GM23338 (cell line): Measurements from ENCODE around the gene FANCC. TPM values are rescaled to one million over a fixed set of nuclear protein-coding genes. Genes with fewer than 3 reads are reported as not detected.

ENCODE experiments used
- ATAC-seq: fragments of 200-7000 bp; cut with Tn5 transposase; 3 replicates; pipeline ENCODE4 v1.9.1; 2020
- DNase-seq: peaks from one replicate; pipeline ENCODE4 v3.0.0-alpha.2; 2015; ENCODE audit warnings: low spot score
- H2AFZ ChIP-seq: fragments of 200-600 bp; sonication (generic); 2 replicates; pipeline ENCODE4 v1.8.0; 2016; ENCODE audit warnings: antibody characterized with exemption, mild to moderate bottlenecking, moderate library complexity
- H3F3A ChIP-seq: fragments of 200-600 bp; sonication (generic); replicated peaks from 2 replicates; pipeline ENCODE4 v1.8.0; 2017; ENCODE audit warnings: antibody characterized with exemption, mixed run types, low read depth
- H3K27ac ChIP-seq: fragments of 200-600 bp; sonication (generic); 2 replicates; pipeline ENCODE4 v1.6.1; 2016; ENCODE audit warnings: low read depth
- H3K27me3 ChIP-seq: fragments of 200-600 bp; sonication (generic); 2 replicates; pipeline ENCODE4 v1.8.0; 2016; ENCODE audit warnings: mild to moderate bottlenecking, mixed run types, moderate library complexity; ENCODE audit not compliant: insufficient read depth
- H3K36me3 ChIP-seq: fragments of 200-600 bp; sonication (generic); 2 replicates; pipeline ENCODE4 v1.8.0; 2016; ENCODE audit warnings: mild to moderate bottlenecking; ENCODE audit not compliant: insufficient read depth
- H3K4me1 ChIP-seq: fragments of 200-600 bp; sonication (generic); 2 replicates; pipeline ENCODE4 v1.8.0; 2016; ENCODE audit warnings: mild to moderate bottlenecking, moderate library complexity; ENCODE audit not compliant: insufficient read depth
- H3K4me2 ChIP-seq: fragments of 200-600 bp; sonication (generic); 2 replicates; pipeline ENCODE4 v1.7.1; 2017; ENCODE audit warnings: mixed run types
- H3K4me3 ChIP-seq: fragments of 200-600 bp; sonication (generic); 2 replicates; pipeline ENCODE4 v1.6.1; 2016; ENCODE audit warnings: mixed run types
- H3K79me2 ChIP-seq: fragments of 200-600 bp; sonication (generic); replicated peaks from 2 replicates; pipeline ENCODE4 v1.8.0; 2017; ENCODE audit warnings: mild to moderate bottlenecking; ENCODE audit not compliant: insufficient read depth
- H3K9me2 ChIP-seq: fragments of 200-600 bp; sonication (generic); 2 replicates; pipeline ENCODE4 v1.8.0; 2017; ENCODE audit not compliant: insufficient read depth
- H4K20me1 ChIP-seq: fragments of 200-600 bp; sonication (generic); replicated peaks from 2 replicates; pipeline ENCODE4 v1.8.0; 2017; ENCODE audit warnings: mild to moderate bottlenecking; ENCODE audit not compliant: insufficient read depth
- H3K27ac Mint-ChIP-seq: 2 replicates; pipeline ENCODE4 v1.8.0; 2020; ENCODE audit warnings: inconsistent platforms, mild to moderate bottlenecking, moderate library complexity, mixed read lengths
- H3K27me3 Mint-ChIP-seq: 3 replicates; pipeline ENCODE4 v1.8.0; 2022; ENCODE audit warnings: low read depth, mild to moderate bottlenecking, moderate library complexity, mixed read lengths, inconsistent platforms; ENCODE audit not compliant: insufficient read depth, poor library complexity
- H3K36me3 Mint-ChIP-seq: 3 replicates; pipeline ENCODE4 v1.8.0; 2021; ENCODE audit warnings: low read depth, mild to moderate bottlenecking, inconsistent platforms, moderate library complexity, mixed read lengths
- H3K4me1 Mint-ChIP-seq: 3 replicates; pipeline ENCODE4 v1.8.0; 2020; ENCODE audit warnings: mild to moderate bottlenecking, inconsistent platforms, mixed read lengths
- H3K4me3 Mint-ChIP-seq: 3 replicates; pipeline ENCODE4 v1.8.0; 2021; ENCODE audit warnings: moderate library complexity, mild to moderate bottlenecking, inconsistent platforms, mixed read lengths
- H3K9me3 Mint-ChIP-seq: 3 replicates; pipeline ENCODE4 v1.8.0; 2020; ENCODE audit warnings: moderate library complexity, mild to moderate bottlenecking, inconsistent platforms, mixed read lengths
- EZH2phosphoT487 ChIP-seq: fragments of 200-600 bp; sonication (generic); IDR thresholded peaks from one replicate; pipeline ENCODE4 v1.8.1; 2018; ENCODE audit warnings: antibody characterized with exemption; ENCODE audit not compliant: unreplicated experiment
- NANOG ChIP-seq: IDR thresholded peaks from 2 replicates; pipeline ENCODE4 v1.6.1; 2016; ENCODE audit warnings: antibody characterized with exemption, borderline replicate concordance
- POLR2AphosphoS5 ChIP-seq: IDR thresholded peaks from 2 replicates; pipeline ENCODE4 v1.6.1; 2016; ENCODE audit warnings: antibody characterized with exemption, low read depth
- STAT1 ChIP-seq: IDR thresholded peaks from one replicate; pipeline ENCODE4 v1.6.1; 2016; ENCODE audit warnings: antibody characterized with exemption; ENCODE audit not compliant: unreplicated experiment
- ZNF114 ChIP-seq: fragments of 250-450 bp; sonication (Bioruptor Pico); IDR thresholded peaks from 2 replicates; pipeline ENCODE4 v1.5.0; 2020; ENCODE audit warnings: mild to moderate bottlenecking, moderate library complexity
- polyA plus RNA-seq: library from polyadenylated mRNA; unstranded; fragments of >200 nt; fragmentation: Nextera tagmentation; extraction: Ambion mirVana; gene quantifications from 2 replicates; pipeline ENCODE4 v1.2.1, GENCODE V29; 2016
- total RNA-seq: library from RNA; depleted of rRNA; stranded (reverse); fragments of >200 nt; shearing (Covaris generic); gene quantifications from 2 replicates; pipeline ENCODE4 v1.2.3, GENCODE V29; 2014
- TF ChIP-seq, protein P1 (sequence below): fragments of 250-450 bp; sonication (Bioruptor Pico); IDR thresholded peaks from 2 replicates; pipeline ENCODE4 v1.5.0; 2020; ENCODE audit warnings: mild to moderate bottlenecking, moderate library complexity
- TF ChIP-seq, protein P2 (sequence below): IDR thresholded peaks from one replicate; pipeline ENCODE4 v1.6.1; 2018; ENCODE audit warnings: antibody characterized with exemption; ENCODE audit not compliant: unreplicated experiment
- TF ChIP-seq, protein P3 (sequence below), 2 experiments: fragments of 200-600 bp in 1 of 2; sonication (generic) in 1 of 2; conservative IDR thresholded peaks; 2 replicates each; pipeline versions ENCODE4 v1.5.1 to v1.6.1; 2016 to 2017; ENCODE audit warnings: antibody characterized with exemption in 2 of 2, low read depth in 2 of 2, mild to moderate bottlenecking in 2 of 2, moderate library complexity in 1 of 2

Gene FANCC
- total and polyA plus RNA-seq, 2 experiments from 2014 or later, result 7.8 to 18.1 TPM

DNA sequence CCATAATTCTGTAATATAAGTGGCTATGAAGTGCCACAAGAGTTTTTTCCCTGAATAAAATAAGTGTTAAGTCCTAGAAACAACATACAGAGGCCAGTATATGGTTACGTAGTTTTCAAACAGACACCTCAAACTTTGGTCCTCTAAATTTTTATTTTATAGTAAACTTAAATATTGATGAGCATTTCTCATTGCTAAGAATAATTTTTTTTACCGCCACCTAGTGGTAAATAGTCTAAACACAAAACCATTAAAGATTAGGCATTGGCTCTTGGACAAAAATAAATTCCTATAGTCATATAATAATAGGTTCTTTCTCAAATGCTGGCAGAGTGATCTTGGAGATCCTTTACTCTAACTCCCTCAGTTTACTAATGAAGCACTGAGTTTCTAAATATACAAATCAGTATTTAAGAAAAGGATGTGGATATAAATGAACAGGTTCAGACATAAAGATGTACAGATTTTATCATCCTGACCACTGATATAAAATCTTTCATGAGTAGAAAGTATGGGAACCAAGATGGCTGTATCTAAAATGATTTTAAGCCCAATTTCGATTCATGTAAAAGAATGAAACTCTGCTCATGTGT, 136.2 kb downstream of the FANCC start:
- H3F3A ChIP-seq, result no peaks in the 10 kb centered on the region
- H3K27me3 Mint-ChIP-seq, result peaks cover 7% of the 10 kb centered on the region
- H3K4me1 ChIP-seq, result peaks cover 6% of the 10 kb centered on the region; the same call in 1 of the 2 replicates
- H3K9me2 ChIP-seq, result no peaks in the 10 kb centered on the region
- H3K4me3 ChIP-seq, result no peak overlapping the region
- H3K4me1 Mint-ChIP-seq, result peaks cover 22% of the 10 kb centered on the region
- ATAC-seq, result no peak
- H3K4me2 ChIP-seq, result no peak overlapping the region
- H3K27me3 ChIP-seq, result no peaks in the 10 kb centered on the region
- H3K36me3 ChIP-seq, result no peaks in the 10 kb centered on the region
- H3K36me3 Mint-ChIP-seq, result peaks cover 4% of the 10 kb centered on the region; the same call in 2 of the 3 replicates
- H3K79me2 ChIP-seq, result no peaks in the 10 kb centered on the region
- peak; percentile 28 for DNase-seq
- H3K27ac ChIP-seq, result no peak overlapping the region
- no peak overlapping the region for H3K4me3 Mint-ChIP-seq
- no peak for TF ChIP-seq POLR2AphosphoS5
- TF ChIP-seq, protein P1, sequence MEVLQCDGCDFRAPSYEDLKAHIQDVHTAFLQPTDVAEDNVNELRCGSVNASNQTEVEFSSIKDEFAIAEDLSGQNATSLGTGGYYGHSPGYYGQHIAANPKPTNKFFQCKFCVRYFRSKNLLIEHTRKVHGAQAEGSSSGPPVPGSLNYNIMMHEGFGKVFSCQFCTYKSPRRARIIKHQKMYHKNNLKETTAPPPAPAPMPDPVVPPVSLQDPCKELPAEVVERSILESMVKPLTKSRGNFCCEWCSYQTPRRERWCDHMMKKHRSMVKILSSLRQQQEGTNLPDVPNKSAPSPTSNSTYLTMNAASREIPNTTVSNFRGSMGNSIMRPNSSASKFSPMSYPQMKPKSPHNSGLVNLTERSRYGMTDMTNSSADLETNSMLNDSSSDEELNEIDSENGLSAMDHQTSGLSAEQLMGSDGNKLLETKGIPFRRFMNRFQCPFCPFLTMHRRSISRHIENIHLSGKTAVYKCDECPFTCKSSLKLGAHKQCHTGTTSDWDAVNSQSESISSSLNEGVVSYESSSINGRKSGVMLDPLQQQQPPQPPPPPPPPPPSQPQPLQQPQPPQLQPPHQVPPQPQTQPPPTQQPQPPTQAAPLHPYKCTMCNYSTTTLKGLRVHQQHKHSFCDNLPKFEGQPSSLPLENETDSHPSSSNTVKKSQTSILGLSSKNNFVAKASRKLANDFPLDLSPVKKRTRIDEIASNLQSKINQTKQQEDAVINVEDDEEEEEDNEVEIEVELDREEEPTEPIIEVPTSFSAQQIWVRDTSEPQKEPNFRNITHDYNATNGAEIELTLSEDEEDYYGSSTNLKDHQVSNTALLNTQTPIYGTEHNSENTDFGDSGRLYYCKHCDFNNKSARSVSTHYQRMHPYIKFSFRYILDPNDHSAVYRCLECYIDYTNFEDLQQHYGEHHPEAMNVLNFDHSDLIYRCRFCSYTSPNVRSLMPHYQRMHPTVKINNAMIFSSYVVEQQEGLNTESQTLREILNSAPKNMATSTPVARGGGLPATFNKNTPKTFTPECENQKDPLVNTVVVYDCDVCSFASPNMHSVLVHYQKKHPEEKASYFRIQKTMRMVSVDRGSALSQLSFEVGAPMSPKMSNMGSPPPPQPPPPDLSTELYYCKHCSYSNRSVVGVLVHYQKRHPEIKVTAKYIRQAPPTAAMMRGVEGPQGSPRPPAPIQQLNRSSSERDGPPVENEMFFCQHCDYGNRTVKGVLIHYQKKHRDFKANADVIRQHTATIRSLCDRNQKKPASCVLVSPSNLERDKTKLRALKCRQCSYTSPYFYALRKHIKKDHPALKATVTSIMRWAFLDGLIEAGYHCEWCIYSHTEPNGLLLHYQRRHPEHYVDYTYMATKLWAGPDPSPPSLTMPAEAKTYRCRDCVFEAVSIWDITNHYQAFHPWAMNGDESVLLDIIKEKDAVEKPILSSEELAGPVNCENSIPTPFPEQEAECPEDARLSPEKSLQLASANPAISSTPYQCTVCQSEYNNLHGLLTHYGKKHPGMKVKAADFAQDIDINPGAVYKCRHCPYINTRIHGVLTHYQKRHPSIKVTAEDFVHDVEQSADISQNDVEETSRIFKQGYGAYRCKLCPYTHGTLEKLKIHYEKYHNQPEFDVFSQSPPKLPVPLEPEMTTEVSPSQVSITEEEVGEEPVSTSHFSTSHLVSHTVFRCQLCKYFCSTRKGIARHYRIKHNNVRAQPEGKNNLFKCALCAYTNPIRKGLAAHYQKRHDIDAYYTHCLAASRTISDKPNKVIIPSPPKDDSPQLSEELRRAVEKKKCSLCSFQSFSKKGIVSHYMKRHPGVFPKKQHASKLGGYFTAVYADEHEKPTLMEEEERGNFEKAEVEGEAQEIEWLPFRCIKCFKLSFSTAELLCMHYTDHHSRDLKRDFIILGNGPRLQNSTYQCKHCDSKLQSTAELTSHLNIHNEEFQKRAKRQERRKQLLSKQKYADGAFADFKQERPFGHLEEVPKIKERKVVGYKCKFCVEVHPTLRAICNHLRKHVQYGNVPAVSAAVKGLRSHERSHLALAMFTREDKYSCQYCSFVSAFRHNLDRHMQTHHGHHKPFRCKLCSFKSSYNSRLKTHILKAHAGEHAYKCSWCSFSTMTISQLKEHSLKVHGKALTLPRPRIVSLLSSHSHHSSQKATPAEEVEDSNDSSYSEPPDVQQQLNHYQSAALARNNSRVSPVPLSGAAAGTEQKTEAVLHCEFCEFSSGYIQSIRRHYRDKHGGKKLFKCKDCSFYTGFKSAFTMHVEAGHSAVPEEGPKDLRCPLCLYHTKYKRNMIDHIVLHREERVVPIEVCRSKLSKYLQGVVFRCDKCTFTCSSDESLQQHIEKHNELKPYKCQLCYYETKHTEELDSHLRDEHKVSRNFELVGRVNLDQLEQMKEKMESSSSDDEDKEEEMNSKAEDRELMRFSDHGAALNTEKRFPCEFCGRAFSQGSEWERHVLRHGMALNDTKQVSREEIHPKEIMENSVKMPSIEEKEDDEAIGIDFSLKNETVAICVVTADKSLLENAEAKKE (CRISPR knock-in tag), result no peak
- no peak for TF ChIP-seq NANOG
- no peak for TF ChIP-seq EZH2phosphoT487
- TF ChIP-seq, protein P2, sequence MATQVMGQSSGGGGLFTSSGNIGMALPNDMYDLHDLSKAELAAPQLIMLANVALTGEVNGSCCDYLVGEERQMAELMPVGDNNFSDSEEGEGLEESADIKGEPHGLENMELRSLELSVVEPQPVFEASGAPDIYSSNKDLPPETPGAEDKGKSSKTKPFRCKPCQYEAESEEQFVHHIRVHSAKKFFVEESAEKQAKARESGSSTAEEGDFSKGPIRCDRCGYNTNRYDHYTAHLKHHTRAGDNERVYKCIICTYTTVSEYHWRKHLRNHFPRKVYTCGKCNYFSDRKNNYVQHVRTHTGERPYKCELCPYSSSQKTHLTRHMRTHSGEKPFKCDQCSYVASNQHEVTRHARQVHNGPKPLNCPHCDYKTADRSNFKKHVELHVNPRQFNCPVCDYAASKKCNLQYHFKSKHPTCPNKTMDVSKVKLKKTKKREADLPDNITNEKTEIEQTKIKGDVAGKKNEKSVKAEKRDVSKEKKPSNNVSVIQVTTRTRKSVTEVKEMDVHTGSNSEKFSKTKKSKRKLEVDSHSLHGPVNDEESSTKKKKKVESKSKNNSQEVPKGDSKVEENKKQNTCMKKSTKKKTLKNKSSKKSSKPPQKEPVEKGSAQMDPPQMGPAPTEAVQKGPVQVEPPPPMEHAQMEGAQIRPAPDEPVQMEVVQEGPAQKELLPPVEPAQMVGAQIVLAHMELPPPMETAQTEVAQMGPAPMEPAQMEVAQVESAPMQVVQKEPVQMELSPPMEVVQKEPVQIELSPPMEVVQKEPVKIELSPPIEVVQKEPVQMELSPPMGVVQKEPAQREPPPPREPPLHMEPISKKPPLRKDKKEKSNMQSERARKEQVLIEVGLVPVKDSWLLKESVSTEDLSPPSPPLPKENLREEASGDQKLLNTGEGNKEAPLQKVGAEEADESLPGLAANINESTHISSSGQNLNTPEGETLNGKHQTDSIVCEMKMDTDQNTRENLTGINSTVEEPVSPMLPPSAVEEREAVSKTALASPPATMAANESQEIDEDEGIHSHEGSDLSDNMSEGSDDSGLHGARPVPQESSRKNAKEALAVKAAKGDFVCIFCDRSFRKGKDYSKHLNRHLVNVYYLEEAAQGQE, result no peak
- no peak for TF ChIP-seq ZNF114
- TF ChIP-seq, protein P3, sequence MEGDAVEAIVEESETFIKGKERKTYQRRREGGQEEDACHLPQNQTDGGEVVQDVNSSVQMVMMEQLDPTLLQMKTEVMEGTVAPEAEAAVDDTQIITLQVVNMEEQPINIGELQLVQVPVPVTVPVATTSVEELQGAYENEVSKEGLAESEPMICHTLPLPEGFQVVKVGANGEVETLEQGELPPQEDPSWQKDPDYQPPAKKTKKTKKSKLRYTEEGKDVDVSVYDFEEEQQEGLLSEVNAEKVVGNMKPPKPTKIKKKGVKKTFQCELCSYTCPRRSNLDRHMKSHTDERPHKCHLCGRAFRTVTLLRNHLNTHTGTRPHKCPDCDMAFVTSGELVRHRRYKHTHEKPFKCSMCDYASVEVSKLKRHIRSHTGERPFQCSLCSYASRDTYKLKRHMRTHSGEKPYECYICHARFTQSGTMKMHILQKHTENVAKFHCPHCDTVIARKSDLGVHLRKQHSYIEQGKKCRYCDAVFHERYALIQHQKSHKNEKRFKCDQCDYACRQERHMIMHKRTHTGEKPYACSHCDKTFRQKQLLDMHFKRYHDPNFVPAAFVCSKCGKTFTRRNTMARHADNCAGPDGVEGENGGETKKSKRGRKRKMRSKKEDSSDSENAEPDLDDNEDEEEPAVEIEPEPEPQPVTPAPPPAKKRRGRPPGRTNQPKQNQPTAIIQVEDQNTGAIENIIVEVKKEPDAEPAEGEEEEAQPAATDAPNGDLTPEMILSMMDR (conservative IDR thresholded peaks at IDR 0.05; ENCODE audit: low read depth in 2 of 2), result peak in 1 of 2 experiments; percentile 74; a peak in 3 of 4 replicates
- TF ChIP-seq STAT1, result no peak
- H3K27ac Mint-ChIP-seq, result no peak overlapping the region
- H2AFZ ChIP-seq, result no peak overlapping the region
- no peaks in the 10 kb centered on the region for H3K9me3 Mint-ChIP-seq
- H4K20me1 ChIP-seq, result no peaks in the 10 kb centered on the region
